Stimulated activated naive CD4-positive, alpha-beta T cell (primary cell): Measurements from ENCODE around the gene PXN.
"Not testable (repeated sequence)": the region's sequence is repeated elsewhere in the genome, so short reads cannot be mapped to it uniquely, and the experiment has no call there.

ENCODE experiments used
- DNase-seq, 6 experiments: peaks; one replicate each; lab custom pipeline; 2025; lab: John Stamatoyannopoulos, UW

PXN gene

GRCh38 chr12:120209851-120210250, 55.7 kb downstream of the PXN start:
- DNase-seq, result no peak

- DNase-seq, result no peak
Observed at GRCh38 chr12:120207227-120207626, 58.3 kb downstream of the PXN start.

GRCh38 chr12:120206781-120207180, 58.7 kb downstream of the PXN start:
- not testable (repeated sequence) for DNase-seq

GRCh38 chr12:120206228-120206627, 59.3 kb downstream of the PXN start:
- DNase-seq, result no peak

- no peak for DNase-seq
Observed at GRCh38 chr12:120204171-120204570, 61.4 kb downstream of the PXN start.

GRCh38 chr12:120200364-120200800, 65.1 kb downstream of the PXN start:
- no peak for DNase-seq

GRCh38 chr12:120199595-120200306, 65.8 kb downstream of the PXN start:
- DNase-seq, result peak in 1 of 6 experiments; percentile 7

GRCh38 chr12:120199025-120199424, 66.5 kb downstream of the PXN start:
- no peak for DNase-seq

GRCh38 chr12:120197542-120197887, 68.0 kb downstream of the PXN start:
- no peak for DNase-seq

GRCh38 chr12:120196817-120197541, 68.6 kb downstream of the PXN start:
- not testable (repeated sequence) for DNase-seq

GRCh38 chr12:120196363-120196762, 69.2 kb downstream of the PXN start:
- no peak for DNase-seq

GRCh38 chr12:120194534-120195395, 70.8 kb downstream of the PXN start, which contains the start of gene GCN1:
Gene GCN1, minus strand, starts transcription at chr12:120194715. Its CDS starts 18 bp downstream, at chr12:120194697.
- peak; percentile 68 to 91 (median 82) for DNase-seq

GRCh38 chr12:120194226-120194533, 71.3 kb downstream of the PXN start:
- DNase-seq, result no peak

GRCh38 chr12:120193286-120193685, 72.2 kb downstream of the PXN start:
- DNase-seq, result not testable (repeated sequence)

- no peak for DNase-seq
Observed at GRCh38 chr12:120190985-120191480, 74.5 kb downstream of the PXN start.

GRCh38 chr12:120190386-120190785, 75.1 kb downstream of the PXN start:
- no peak for DNase-seq

GRCh38 chr12:120186654-120187053, 78.9 kb downstream of the PXN start:
- no peak for DNase-seq

- DNase-seq, result no peak
Observed at GRCh38 chr12:120183211-120183631, 82.3 kb downstream of the PXN start.

- no peak for DNase-seq
Observed at GRCh38 chr12:120181991-120182631, 83.4 kb downstream of the PXN start.

GRCh38 chr12:120180975-120181374, 84.6 kb downstream of the PXN start:
- no peak for DNase-seq

GRCh38 chr12:120175537-120175936, 90.0 kb downstream of the PXN start:
- no peak for DNase-seq

- DNase-seq, result no peak
Observed at GRCh38 chr12:120175062-120175461, 90.5 kb downstream of the PXN start.
